SJCRH30 (cell line): Measurements from ENCODE around the gene ZSCAN9. TPM values are rescaled to one million over a fixed set of nuclear protein-coding genes. Genes with fewer than 3 reads are reported as not detected.

Experiments
- DNase-seq, 2 experiments: peaks; one replicate each; pipeline ENCODE4 v3.0.0-alpha.2; 2015 to 2020
- H3K27ac ChIP-seq: fragments of 250-450 bp; sonication (Bioruptor Pico); 2 replicates; pipeline ENCODE4 v1.5.1; 2020; ENCODE audit warnings: mild to moderate bottlenecking, moderate library complexity
- H3K27me3 ChIP-seq: fragments of 250-450 bp; sonication (Bioruptor Pico); 2 replicates; pipeline ENCODE4 v1.5.1; 2020; ENCODE audit warnings: mild to moderate bottlenecking, moderate library complexity
- H3K36me3 ChIP-seq: fragments of 250-450 bp; sonication (Bioruptor Pico); 2 replicates; pipeline ENCODE4 v1.5.1; 2020; ENCODE audit warnings: mild to moderate bottlenecking, moderate library complexity
- H3K4me1 ChIP-seq: fragments of 250-450 bp; sonication (Bioruptor Pico); 2 replicates; pipeline ENCODE4 v1.5.1; 2020; ENCODE audit warnings: mild to moderate bottlenecking, moderate library complexity
- H3K4me3 ChIP-seq: fragments of 250-450 bp; sonication (Bioruptor Pico); 2 replicates; pipeline ENCODE4 v1.5.1; 2020; ENCODE audit warnings: mild to moderate bottlenecking, moderate library complexity
- H3K9me3 ChIP-seq: fragments of 250-450 bp; sonication (Bioruptor Pico); replicated peaks from 2 replicates; pipeline ENCODE4 v1.5.1; 2020; ENCODE audit warnings: mild to moderate bottlenecking, moderate library complexity
- total RNA-seq: library from RNA; depleted of rRNA; stranded (reverse); fragments of >200 nt; shearing (Covaris generic); gene quantifications from 2 replicates; pipeline ENCODE4 v1.2.3, GENCODE V29; 2014; rRNA removed

Gene ZSCAN9
- total RNA-seq, 1 experiment from 2014 or later, result 15.5 TPM

GRCh38 chr6:28269492-28269891 lies 44.4 kb downstream of the ZSCAN9 start:
- H3K27ac ChIP-seq, result no peak overlapping the region
- DNase-seq, result no peak
- no peaks in the 10 kb centered on the region for H3K9me3 ChIP-seq
- H3K4me1 ChIP-seq, result peaks cover 10% of the 10 kb centered on the region; the same call in 1 of the 2 replicates
- H3K36me3 ChIP-seq, result no peaks in the 10 kb centered on the region
- H3K27me3 ChIP-seq, result no peaks in the 10 kb centered on the region
- H3K4me3 ChIP-seq, result no peak overlapping the region

DNA sequence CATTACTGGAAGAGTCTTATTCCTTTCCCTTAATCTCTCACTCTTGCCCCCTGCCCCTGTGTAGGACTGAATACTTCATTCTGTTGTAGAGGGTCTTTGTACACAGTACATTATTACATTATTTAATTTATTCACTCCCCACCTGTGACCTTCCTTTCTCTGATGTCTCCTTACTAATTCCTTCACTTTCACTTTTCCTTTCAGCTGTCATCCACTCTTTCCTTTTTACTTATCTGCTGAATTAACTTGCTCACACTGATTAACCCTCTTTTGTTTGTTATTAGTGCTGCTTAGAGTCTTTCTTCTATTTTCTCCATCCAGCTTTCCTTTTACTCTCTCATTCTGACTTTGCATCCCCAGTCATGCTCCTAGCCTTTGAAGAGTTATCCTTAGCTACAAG lies 49.8 kb downstream of the ZSCAN9 start:
- DNase-seq, result no peak
- H3K4me1 ChIP-seq, result no peaks in the 10 kb centered on the region
- no peaks in the 10 kb centered on the region for H3K9me3 ChIP-seq
- H3K4me3 ChIP-seq, result no peak overlapping the region
- no peak overlapping the region for H3K27ac ChIP-seq
- H3K27me3 ChIP-seq, result no peaks in the 10 kb centered on the region
- H3K36me3 ChIP-seq, result peaks cover 4% of the 10 kb centered on the region; the same call in 1 of the 2 replicates

- peaks cover 4% of the 10 kb centered on the region for H3K36me3 ChIP-seq
- DNase-seq, result no peak
- H3K4me1 ChIP-seq, result no peaks in the 10 kb centered on the region
- 0 out of 2 replicates have a peak, but pooled peaks cover under 1% of the 10 kb centered on the region for H3K9me3 ChIP-seq
- no peaks in the 10 kb centered on the region for H3K27me3 ChIP-seq
- H3K4me3 ChIP-seq, result no peak overlapping the region
- H3K27ac ChIP-seq, result no peak overlapping the region
Measured at GRCh38 chr6:28277746-28278145, 52.7 kb downstream of the ZSCAN9 start.

- H3K36me3 ChIP-seq, result peaks cover 21% of the 10 kb centered on the region
- no peaks in the 10 kb centered on the region for H3K4me1 ChIP-seq
- H3K9me3 ChIP-seq, result 0 out of 2 replicates have a peak, but pooled peaks cover 3% of the 10 kb centered on the region
- H3K27me3 ChIP-seq, result no peaks in the 10 kb centered on the region
- no peak for DNase-seq
- H3K4me3 ChIP-seq, result peak overlapping the region; percentile 89
- H3K27ac ChIP-seq, result peak overlapping the region; percentile 81; the same call in 1 of the 2 replicates
Measured at GRCh38 chr6:28280595-28281287, 55.7 kb downstream of the ZSCAN9 start.

- H3K4me3 ChIP-seq, result peak within 1 kb of the TSS; percentile 89
- H3K9me3 ChIP-seq, result 0 out of 2 replicates have a peak, but pooled peaks cover 3% of the 10 kb centered on the region
- H3K36me3 ChIP-seq, result peaks cover 20% of the 10 kb centered on the region
- no peaks in the 10 kb centered on the region for H3K27me3 ChIP-seq
- H3K4me1 ChIP-seq, result no peaks in the 10 kb centered on the region
- peak; percentile 87 for DNase-seq
- H3K27ac ChIP-seq, result peak within 1 kb of the TSS; percentile 81
Measured at GRCh38 chr6:28281288-28282064, 56.4 kb downstream of the ZSCAN9 start, which contains the start of gene PGBD1. PGBD1 (plus strand) TSS chr6:28281572; CDS start chr6:28283814, 2,242 bp downstream.

DNA sequence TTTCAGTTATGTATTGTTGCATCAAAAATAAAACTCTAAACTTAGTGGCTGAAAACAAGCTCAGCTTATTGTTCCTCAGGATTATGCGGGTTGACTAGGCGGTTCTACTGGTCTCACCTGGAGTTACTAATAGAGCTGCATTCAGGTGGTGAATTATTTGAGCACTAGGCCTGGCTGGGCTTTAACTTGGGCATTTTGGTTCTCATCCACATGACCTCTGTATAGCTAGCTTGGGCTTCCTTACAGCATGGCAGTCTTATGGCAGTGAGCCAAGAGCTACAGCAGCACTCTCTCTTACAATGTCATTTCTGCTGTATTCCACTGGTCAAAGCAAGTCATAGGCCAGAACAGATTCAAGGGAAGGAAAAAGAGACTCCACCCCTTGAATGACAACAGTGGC lies 57.9 kb downstream of the ZSCAN9 start:
- Histone ChIP-seq H3K36me3 (peaks cover 34% of the 10 kb centered on the region), H3K27me3 (no peaks in the 10 kb centered on the region), H3K4me1 (no peaks in the 10 kb centered on the region), H3K4me3 (no peak overlapping the region; the same call in 1 of the 2 replicates), H3K27ac (no peak overlapping the region), H3K9me3 (0 out of 2 replicates have a peak, but pooled peaks cover 3% of the 10 kb centered on the region)
- peak; percentile 4 to 13 for DNase-seq

Other genes with a start within 250 kb of the ZSCAN9 start
- 0.53 and 0.68 TPM in 2 replicates for gene ZNF165, start 144.7 kb upstream of the ZSCAN9 start, total RNA-seq
- gene ZSCAN16, start 100.7 kb upstream of the ZSCAN9 start, total RNA-seq, result 2.9 and 4.6 TPM in 2 replicates
- 22.4 and 24.6 TPM in 2 replicates for gene ZKSCAN8, start 83.4 kb upstream of the ZSCAN9 start, total RNA-seq
- 4.4 and 4.8 TPM in 2 replicates for gene ZKSCAN4, start 27.0 kb downstream of the ZSCAN9 start, total RNA-seq
- not detected in 2 replicates for gene NKAPL, start 34.0 kb downstream of the ZSCAN9 start, total RNA-seq
- gene ZSCAN26, start 41.9 kb downstream of the ZSCAN9 start, total RNA-seq, result 12.1 and 12.7 TPM in 2 replicates
- gene PGBD1, start 56.3 kb downstream of the ZSCAN9 start, total RNA-seq, result 9.7 and 11.2 TPM in 2 replicates
- 1.9 and 2.6 TPM in 2 replicates for gene ZSCAN31, start 110.9 kb downstream of the ZSCAN9 start, total RNA-seq
- 3.9 and 4.6 TPM in 2 replicates for gene ZKSCAN3, start 124.7 kb downstream of the ZSCAN9 start, total RNA-seq
- 8.4 and 10.5 TPM in 2 replicates for gene ZSCAN12, start 174.5 kb downstream of the ZSCAN9 start, total RNA-seq
- 1.1 and 2.3 TPM in 2 replicates for gene ZSCAN23, start 218.2 kb downstream of the ZSCAN9 start, total RNA-seq